NCI-H128 (cell line): ENCODE measurements around the gene PPARG.
"Not testable (repeated sequence)": the region's sequence is repeated elsewhere in the genome, so short reads cannot be mapped to it uniquely, and the experiment has no call there.

Source experiments
- DNase-seq: peaks from one replicate; lab custom pipeline; 2025; ENCODE audit not compliant: unreplicated experiment; lab: John Stamatoyannopoulos, UW

PPARG gene

DNA sequence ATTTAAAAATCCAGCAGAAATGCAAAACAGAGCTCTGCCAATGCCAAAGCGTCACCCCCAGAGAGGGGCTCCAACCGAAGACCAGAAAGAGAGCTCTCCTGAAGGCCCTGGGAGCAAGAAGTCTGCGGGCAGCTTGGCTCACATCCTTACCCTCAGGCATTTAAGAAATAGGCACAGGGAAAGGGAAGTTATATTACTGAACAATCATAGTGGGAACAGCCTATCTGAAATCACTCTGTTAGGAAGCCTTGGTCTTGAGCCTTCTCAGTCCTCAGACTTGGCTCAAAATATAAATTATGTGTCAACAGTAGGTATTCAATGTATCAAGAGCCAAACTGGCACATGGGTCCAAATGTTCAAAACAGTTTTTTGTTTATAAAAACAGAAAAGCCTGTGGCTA, 10.3 kb upstream of the PPARG start:
- DNase-seq, result no peak

DNA sequence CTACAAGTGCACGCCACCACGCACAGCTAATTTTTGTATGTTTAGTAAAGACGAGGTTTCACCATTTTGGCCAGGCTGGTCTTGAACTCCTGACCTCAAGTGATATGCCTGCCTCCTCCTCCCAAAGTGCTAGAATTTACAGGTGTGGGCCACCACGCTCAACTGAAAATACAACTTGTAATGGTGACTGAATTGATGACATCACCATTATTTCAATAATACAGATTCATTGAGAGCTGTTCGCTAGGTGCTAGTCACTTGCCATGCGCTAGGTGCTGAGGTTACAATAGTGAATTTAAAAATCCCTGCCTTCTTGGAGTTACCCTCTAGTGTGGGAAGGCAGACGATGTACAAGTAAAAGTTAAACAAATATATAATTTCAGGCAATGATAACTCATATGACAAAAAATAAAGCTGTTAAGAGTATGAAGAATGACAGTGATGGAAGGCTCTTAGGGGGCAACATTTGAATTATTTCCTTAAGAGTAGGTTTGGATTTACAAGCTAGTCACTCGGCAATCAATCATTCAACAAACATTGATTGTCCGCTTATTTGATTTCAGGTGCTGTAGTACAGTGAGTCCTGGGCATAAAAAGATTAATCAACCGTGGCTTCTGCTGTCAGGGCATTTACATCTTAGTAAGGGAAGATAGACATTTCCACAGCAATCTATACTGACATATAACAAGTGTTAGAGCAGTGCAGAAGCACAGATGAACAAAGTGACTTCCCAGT, 9.1 kb upstream of the PPARG start:
- DNase-seq, result no peak

DNA sequence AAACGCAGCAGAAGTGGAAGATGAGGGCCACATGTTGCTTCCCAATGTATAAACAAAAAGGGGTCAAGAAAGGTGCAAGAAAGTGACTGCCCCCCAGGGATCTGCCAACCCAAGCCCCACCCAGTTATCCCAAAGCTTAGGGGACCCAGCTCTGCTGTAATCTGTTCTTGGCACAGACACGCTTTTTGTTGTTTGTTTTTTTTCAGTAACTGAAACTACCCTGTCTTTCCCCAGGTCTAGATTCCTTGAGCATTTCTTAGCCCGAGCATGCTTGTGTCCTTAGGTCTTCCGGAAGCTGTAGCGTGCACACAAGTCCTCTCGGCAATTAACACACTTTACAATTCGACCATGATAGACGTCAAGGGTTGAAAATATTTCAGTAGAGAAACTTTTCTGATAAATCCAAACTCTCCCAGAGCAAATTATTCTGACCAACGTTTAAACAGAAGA, 8.5 kb upstream of the PPARG start:
- no peak for DNase-seq

DNA sequence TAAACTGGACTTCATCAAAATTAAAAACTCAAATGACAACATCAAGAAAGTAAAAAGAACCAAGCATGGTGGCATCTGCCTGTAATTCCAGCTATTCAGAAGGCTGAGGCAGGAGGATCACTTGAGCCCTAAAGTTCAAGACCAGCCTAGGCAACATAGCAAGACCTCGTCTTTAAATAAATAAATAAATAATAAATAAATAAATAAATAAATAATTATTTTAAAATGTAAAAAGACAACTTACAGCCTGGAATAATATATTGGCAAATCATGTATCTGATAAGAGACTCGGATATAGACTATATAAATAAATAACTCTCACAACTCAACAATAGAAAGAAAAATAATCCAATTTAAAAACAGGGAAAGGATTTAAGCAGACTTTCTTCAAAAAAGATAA, 4.3 kb upstream of the PPARG start:
- DNase-seq, result no peak

DNA sequence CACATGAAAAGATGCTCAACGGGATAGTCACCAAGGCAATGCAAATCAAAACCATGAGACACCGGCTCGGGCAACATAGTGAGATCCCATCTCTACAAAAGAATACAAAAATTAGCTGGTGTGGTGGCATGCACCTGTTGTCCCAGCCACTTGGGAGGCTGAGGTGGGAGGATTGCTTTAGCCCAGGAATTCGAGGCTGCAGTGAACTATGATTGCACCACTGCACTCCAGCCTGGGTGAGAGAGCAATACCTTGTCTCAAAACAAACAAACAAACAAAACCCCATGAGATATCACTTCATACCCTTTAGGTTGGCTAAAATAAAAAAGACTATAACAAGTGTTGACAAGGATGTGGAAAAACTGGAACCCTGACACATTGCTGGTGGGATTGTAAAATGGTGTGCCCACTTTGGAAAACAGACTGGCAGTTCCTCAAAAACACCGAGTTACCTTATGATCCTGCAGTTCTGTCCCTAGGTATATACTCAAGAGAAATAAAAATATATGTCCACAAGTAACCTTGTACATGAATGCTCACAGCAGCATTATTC, 3.8 kb upstream of the PPARG start:
- no peak for DNase-seq

DNA sequence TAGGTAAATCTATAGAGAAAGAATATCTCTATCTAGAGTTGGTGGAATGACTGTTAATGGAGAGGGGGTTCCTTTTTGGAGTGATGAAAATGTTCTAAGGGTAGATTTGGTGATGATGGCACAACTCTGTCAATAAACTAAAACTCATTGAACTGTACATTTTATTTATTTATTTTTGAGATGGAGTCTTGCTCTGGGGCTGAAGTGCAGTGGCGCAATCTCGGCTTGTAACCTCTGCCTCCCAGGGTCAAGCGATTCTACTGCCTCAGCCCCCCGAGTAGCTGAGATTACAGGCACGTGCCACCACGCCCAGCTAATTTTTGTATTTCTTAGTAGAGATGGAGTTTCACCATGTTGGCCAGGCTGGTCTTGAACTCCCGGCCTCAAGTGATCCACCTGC, 3.1 kb upstream of the PPARG start:
- not testable (repeated sequence) for DNase-seq

DNA sequence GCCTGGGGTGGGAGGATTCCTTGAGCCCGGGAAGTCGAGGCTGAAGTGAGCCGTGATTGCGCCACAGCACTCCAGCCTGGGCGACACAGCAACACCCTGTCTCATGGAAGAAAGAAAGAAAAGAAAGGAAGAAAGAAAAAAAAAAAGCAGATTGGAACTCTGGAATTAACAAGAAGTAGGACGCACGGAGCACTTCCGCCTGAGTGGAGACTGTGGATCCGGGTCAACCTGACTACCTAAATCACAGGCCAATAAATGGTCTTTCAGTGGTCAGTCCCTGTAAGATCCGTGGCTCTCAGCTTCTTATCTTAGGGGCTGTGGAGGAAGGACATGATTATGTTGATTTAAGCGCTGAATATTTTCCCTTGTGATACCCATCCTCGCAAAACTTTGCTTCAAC, 2.4 kb upstream of the PPARG start:
- no peak for DNase-seq

DNA sequence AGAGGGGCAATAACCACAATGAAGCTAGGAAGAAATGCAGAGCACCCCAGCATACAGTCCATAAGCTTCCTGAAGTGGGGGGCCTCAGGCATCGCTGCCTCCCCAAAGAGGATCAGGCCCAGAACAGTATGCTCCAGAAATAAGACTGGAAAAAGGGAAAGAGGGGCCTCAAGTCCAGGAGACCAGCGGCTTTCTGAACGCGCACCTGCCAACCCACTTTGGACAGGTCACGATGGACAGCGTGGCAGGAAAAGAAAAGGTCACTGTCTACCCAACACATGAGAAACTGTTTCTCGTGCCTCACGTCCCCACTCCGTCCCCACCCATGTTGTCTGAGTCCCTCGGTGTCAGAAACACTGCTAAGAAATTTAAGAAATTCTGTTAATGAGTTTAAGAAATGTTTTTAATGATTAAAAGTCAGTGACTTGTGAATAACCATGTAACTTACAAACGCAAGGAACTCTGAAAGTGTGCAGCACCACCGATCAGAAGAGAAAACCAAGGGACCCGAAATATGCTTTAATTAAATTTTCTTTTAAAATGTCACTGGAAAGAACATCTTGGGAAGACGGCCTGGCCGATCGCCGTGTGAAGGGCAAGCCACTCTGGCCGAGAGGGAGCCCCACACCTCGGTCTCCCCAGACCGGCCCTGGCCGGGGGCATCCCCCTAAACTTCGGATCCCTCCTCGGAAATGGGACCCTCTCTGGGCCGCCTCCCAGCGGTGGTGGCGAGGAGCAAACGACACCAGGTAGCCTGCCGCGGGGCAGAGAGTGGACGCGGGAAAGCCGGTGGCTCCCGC, 1.7 kb upstream of the PPARG start:
- no peak for DNase-seq

DNA sequence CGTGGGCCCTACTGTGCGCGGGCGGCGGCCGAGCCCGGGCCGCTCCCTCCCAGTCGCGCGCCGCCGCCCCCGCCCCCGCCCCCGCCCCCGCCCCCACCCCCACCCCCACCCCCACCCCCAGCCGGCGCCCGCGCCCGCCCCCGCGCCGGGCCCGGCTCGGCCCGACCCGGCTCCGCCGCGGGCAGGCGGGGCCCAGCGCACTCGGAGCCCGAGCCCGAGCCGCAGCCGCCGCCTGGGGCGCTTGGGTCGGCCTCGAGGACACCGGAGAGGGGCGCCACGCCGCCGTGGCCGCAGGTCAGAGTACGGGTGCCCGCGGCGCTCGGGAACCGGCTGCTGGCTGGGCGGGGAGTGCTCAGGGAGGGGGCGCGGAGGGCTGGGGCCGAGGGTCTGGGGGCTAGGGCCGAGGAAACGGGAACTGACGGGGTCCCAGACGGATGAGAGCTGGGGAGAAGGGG, 1.1 kb upstream of the PPARG start:
- no peak for DNase-seq

DNA sequence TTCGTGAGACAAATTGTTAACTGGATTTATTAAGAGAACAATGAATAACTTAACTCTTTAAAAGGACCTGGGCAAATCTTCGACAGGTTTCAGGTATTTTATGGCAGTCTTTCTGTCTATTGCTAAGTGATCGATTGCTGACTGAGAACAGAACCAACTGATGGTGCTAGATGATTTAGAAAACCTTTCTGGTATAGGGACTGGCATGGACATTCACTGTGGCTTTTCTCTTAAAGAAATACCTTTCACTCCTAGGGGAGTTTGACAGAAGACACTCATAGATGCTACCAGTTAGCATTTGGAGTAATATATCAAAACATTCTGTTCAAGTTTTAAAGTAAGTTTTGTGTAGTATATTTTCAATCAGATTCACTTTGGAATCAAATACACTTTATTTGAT, 654 bp downstream of the PPARG start:
- no peak for DNase-seq

DNA sequence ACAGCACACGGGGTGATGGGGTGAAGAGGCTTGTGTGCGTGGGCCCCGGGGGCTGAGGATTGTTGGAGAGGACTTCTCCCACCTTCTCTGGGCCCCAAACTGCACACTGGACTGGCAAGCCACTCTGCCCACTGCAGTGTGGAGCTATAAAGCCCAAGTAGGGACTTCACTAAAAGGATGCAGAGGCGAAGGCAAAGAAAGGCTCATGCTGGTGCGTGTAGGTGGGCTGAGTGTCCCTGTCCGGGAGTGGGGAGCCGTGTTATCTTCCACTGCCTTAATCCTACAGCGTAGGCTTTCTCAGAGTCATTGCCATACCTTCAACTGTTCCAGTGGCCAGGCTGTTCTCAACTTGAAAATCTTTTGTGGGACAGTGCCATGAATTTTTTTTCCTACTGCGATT, 3.9 kb downstream of the PPARG start:
- no peak for DNase-seq

DNA sequence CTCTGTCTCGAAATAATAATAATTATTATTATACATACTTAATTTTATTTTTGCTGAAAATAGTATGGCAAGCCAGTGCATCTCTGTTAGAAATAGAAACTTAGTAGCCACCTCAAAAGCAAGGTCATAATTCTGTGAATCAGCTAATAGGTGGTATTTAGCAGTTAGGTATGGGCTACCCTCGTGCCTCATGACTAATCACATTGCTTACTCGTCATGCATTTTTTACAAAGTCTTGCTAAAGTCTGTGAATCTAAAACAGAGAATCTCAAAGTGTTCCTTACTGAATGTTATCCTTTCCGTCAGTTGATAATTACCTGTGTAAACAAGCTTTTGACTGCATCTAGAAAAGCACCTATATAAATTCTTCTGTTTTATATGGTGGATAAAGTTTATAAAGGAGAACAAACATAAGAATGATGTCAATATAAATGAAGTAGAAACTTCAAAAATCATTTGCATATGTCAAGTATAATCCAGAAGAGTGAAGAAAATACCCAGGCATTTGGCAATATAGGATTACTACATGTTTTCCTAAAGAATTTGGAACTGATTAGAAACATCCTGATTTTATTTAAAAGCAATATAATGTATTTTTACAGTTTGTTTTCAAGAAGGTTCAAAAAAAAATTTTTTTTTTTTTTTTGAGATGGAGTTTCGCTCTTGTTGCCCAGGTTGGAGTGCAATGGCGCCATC, 6.2 kb downstream of the PPARG start:
- DNase-seq, result no peak

DNA sequence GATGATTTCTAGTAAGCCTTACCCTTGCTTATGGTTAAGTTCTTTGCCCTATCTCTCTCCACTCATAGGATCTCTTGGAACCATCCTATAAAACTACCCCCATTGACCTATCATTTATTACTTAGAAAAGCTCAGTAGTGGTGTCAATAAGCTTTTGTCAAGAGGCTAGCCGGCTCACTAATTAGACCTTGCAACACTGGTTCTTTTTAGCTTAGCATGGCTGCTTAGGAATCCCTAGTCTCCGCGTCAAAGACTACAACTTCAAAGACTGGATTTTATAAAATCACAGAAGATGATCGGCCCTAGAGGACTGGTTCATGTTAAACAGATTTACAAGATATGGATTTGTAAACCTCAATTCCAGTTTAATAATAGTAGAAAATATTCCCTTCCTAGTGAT, 7.6 kb downstream of the PPARG start:
- DNase-seq, result no peak

DNA sequence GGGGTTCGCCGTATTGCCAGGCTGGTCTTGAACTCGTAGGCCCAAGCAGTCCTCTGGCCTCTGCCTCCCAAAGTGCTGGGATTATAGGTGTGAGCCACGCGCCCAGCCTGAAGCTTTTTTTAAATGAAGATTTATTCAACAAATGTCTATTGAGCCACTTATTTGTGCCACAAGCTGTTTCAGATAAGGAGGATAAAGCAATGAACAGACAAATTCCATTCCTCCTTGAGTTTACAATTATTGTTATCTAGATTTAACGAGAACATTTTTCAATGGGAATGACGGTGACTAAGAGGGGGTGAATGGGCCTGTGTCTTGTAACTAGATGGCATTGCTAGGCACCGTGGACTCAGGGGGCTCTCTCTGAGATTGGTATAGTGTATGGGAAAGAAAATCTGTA, 10.2 kb downstream of the PPARG start:
- no peak for DNase-seq

DNA sequence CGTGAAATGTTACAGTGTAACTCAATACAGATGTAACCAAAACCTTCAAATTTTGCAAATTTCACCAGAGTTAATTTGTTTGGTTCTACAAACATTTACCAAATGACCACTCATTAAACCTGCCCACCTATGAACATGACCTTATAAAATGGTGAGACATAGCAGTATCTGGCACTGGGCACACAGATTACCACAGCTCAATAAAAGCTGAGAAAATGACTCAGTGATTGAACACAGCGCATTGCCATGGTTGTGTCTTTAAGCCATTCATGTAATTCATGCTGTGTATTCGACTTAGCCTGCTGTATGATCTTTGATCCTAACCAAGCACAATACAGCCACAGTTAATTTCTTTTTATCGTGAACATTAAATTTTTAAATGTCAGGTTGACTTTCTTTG, 11.3 kb downstream of the PPARG start:
- no peak for DNase-seq

DNA sequence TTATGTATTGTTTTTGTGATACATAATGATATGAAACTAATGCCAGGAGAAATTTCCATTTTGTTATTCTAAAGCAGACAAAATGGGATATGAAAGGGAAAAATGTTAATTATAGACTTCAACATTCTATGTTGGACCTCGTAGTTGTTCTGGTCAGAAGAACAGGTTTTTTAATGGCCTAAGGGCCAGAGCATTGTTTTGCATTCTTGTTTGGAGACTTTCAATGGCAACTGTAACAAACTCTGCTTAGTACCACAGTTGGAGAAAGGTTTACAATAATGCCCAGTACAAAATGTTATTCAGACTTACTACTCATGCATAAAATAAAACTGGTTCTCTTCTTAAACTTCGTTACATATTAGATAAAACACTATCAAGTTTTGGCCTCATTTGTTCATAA, 12.2 kb downstream of the PPARG start:
- DNase-seq, result no peak

DNA sequence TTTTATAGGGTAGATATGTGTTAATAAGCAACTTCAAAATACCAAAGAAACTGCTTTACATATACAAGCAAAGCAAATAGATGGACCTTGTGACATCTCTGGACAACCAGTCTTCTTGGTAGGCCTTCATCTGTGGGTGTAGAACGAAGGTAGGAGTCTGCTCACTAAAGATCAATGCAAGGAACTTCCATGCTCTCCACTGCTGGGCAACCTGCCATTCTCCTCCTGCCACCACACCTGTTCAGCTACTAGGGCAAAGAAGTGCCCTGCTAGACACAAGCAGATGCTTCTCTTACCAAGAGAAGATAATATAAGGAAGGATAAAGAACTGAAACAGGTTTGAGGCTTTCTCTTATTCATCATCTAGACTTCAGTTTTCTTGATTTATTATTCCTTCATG, 12.6 kb downstream of the PPARG start:
- DNase-seq, result no peak

DNA sequence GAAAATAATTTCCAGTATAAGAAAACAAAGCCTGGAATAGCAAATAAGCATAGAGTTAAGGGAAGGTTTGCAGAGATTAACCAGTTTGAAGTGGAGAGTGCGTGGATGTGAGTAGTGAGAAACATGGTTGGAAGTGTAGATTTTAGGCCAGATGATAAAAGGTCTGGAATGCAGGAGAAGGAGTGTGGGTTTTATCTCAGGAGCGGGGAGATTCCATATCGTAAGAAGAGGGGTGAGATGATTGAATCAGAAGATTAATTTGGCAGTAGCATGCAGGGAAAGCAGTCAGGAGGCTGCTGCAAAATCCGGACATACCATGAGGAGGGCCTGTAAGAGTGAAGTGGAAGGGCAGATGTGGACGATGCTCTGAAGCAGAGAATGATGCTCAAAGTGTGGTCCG, 13.7 kb downstream of the PPARG start:
- DNase-seq, result no peak

DNA sequence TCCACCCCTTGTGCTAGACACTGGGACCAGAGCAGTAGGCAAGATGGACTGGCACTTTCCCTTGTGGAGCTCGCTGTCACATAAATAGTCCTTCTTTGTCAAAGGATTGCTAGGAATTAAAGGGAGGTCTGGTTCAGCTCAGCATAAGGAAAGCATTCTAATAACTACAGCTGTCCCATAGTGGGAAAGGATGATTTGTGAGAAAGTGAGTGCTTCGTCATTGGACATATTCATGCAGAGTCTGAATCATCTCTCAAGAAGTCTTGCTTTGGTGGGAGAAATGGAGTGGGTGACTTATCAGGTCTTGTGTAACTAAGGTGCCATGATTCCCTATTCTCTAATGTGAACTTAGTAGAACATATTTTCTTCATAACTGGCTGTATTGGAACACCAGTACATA, 14.7 kb downstream of the PPARG start:
- no peak for DNase-seq

DNA sequence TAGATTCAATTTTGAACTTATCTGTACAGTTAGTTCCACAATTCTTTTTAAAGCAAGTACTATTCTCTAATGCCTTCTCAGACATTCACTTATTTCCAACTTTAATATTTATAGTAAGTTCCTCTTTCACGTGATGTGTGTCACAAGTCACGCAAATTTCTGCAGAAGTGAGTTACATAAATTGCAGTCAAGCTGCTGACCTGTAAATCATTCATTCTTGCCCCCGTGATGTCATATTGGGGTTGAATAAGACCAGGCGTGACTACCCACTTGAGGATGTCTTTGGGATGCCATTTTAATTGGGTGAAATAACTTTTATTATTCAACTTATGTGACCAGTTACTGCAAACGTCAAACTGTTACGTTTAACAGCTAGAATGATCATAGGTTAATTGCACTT, 15.1 kb downstream of the PPARG start:
- DNase-seq, result no peak

DNA sequence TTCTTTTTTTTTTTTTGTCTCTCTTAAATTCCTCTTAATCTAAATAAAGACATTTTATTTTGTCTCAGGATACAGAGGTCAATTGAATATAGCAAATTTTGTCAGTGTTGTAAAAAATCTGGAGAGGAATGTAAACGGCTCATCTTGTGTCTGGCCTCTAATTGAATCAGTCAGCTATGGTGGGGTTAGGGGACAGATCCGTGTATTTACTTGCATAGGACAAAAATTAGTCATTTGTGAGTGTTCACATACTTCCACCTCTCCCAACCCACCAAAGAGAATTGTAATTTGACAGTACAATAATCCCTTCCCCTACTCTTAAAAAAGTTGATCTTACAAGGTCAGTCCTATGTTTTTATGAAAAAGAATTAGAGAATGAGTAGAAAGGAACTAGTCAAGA, 18.3 kb downstream of the PPARG start:
- DNase-seq, result no peak

DNA sequence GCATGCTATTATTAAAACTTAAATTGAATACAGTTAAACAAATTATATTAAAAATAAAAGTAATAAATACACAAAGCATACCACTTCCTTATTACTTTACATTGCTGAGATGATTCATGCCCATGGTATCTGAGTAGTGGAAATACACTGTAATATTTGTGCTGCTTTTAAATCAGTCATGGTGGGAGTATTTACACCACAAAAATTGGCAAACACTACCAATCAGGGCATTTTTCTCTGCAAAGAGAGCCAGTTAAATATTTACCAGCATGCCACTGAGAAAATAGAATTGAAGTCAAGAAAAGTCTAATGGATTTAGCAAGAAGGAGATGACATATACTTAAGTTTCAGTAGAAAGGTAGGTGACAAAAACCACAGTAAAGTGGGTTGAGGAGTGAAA, 19.6 kb downstream of the PPARG start:
- DNase-seq, result no peak
